ENCODE results near the gene PPFIA2.

Gene PPFIA2

DNA sequence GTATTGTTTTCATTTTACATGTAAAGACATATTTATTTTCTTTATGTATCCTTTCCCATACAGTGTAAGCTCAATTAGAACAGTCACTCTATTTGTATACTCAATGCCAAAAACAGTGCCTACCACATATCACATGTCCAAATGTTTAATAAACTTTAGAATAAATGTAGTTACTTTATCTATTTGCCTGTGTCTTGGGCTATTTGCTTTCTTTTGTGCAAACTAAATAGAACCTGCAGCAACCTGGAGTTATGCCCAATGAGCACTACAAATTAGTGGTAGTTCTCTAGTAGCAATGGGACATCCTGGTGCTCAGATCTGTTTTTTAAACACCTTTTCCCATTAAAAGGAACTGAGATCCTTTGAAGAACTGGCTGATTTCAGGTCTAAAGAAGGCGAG lies 186.7 kb downstream of the PPFIA2 start:
- no peak for TF ChIP-seq ZFP3 (CRISPR knock-in tag; IDR thresholded peaks at IDR 0.05)
- TF ChIP-seq, protein P1, sequence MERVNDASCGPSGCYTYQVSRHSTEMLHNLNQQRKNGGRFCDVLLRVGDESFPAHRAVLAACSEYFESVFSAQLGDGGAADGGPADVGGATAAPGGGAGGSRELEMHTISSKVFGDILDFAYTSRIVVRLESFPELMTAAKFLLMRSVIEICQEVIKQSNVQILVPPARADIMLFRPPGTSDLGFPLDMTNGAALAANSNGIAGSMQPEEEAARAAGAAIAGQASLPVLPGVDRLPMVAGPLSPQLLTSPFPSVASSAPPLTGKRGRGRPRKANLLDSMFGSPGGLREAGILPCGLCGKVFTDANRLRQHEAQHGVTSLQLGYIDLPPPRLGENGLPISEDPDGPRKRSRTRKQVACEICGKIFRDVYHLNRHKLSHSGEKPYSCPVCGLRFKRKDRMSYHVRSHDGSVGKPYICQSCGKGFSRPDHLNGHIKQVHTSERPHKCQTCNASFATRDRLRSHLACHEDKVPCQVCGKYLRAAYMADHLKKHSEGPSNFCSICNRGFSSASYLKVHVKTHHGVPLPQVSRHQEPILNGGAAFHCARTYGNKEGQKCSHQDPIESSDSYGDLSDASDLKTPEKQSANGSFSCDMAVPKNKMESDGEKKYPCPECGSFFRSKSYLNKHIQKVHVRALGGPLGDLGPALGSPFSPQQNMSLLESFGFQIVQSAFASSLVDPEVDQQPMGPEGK (CRISPR knock-in tag; IDR thresholded peaks at IDR 0.05; ENCODE audit: borderline replicate concordance), result no peak
- no peak for TF ChIP-seq GLIS3 (CRISPR knock-in tag; IDR thresholded peaks at IDR 0.05)
- no peak for TF ChIP-seq ISL1 (CRISPR knock-in tag; IDR thresholded peaks at IDR 0.05)
- TF ChIP-seq, protein P2, sequence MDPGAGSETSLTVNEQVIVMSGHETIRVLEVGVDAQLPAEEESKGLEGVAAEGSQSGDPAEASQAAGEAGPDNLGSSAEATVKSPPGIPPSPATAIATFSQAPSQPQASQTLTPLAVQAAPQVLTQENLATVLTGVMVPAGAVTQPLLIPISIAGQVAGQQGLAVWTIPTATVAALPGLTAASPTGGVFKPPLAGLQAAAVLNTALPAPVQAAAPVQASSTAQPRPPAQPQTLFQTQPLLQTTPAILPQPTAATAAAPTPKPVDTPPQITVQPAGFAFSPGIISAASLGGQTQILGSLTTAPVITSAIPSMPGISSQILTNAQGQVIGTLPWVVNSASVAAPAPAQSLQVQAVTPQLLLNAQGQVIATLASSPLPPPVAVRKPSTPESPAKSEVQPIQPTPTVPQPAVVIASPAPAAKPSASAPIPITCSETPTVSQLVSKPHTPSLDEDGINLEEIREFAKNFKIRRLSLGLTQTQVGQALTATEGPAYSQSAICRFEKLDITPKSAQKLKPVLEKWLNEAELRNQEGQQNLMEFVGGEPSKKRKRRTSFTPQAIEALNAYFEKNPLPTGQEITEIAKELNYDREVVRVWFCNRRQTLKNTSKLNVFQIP (CRISPR knock-in tag; IDR thresholded peaks at IDR 0.05; ENCODE audit: borderline replicate concordance, low read depth), result no peak
- no peak for TF ChIP-seq ZFP30 (CRISPR knock-in tag; IDR thresholded peaks at IDR 0.05)
- no peak for TF ChIP-seq BACH2 (CRISPR knock-in tag; IDR thresholded peaks at IDR 0.05; ENCODE audit: borderline replicate concordance)
- no peak for TF ChIP-seq RARB (CRISPR knock-in tag; IDR thresholded peaks at IDR 0.05)
- TF ChIP-seq, protein P3, sequence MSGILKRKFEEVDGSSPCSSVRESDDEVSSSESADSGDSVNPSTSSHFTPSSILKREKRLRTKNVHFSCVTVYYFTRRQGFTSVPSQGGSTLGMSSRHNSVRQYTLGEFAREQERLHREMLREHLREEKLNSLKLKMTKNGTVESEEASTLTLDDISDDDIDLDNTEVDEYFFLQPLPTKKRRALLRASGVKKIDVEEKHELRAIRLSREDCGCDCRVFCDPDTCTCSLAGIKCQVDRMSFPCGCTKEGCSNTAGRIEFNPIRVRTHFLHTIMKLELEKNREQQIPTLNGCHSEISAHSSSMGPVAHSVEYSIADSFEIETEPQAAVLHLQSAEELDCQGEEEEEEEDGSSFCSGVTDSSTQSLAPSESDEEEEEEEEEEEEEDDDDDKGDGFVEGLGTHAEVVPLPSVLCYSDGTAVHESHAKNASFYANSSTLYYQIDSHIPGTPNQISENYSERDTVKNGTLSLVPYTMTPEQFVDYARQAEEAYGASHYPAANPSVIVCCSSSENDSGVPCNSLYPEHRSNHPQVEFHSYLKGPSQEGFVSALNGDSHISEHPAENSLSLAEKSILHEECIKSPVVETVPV (CRISPR knock-in tag; IDR thresholded peaks at IDR 0.05), result no peak
- TF ChIP-seq, protein P4, sequence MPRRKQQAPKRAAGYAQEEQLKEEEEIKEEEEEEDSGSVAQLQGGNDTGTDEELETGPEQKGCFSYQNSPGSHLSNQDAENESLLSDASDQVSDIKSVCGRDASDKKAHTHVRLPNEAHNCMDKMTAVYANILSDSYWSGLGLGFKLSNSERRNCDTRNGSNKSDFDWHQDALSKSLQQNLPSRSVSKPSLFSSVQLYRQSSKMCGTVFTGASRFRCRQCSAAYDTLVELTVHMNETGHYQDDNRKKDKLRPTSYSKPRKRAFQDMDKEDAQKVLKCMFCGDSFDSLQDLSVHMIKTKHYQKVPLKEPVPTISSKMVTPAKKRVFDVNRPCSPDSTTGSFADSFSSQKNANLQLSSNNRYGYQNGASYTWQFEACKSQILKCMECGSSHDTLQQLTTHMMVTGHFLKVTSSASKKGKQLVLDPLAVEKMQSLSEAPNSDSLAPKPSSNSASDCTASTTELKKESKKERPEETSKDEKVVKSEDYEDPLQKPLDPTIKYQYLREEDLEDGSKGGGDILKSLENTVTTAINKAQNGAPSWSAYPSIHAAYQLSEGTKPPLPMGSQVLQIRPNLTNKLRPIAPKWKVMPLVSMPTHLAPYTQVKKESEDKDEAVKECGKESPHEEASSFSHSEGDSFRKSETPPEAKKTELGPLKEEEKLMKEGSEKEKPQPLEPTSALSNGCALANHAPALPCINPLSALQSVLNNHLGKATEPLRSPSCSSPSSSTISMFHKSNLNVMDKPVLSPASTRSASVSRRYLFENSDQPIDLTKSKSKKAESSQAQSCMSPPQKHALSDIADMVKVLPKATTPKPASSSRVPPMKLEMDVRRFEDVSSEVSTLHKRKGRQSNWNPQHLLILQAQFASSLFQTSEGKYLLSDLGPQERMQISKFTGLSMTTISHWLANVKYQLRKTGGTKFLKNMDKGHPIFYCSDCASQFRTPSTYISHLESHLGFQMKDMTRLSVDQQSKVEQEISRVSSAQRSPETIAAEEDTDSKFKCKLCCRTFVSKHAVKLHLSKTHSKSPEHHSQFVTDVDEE (CRISPR knock-in tag; IDR thresholded peaks at IDR 0.05), result no peak
- TF ChIP-seq ESRRG (CRISPR knock-in tag; IDR thresholded peaks at IDR 0.05), result no peak
- TF ChIP-seq, protein P5, sequence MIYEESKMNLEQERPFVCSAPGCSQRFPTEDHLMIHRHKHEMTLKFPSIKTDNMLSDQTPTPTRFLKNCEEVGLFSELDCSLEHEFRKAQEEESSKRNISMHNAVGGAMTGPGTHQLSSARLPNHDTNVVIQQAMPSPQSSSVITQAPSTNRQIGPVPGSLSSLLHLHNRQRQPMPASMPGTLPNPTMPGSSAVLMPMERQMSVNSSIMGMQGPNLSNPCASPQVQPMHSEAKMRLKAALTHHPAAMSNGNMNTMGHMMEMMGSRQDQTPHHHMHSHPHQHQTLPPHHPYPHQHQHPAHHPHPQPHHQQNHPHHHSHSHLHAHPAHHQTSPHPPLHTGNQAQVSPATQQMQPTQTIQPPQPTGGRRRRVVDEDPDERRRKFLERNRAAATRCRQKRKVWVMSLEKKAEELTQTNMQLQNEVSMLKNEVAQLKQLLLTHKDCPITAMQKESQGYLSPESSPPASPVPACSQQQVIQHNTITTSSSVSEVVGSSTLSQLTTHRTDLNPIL (CRISPR knock-in tag; IDR thresholded peaks at IDR 0.05; ENCODE audit: low read depth), result no peak
- no peak for TF ChIP-seq SNAI2 (CRISPR knock-in tag; IDR thresholded peaks at IDR 0.05)
- no peak for TF ChIP-seq TOX (CRISPR knock-in tag; IDR thresholded peaks at IDR 0.05; ENCODE audit: borderline replicate concordance)
- no peak for TF ChIP-seq ZNF8 (CRISPR knock-in tag; IDR thresholded peaks at IDR 0.05)
- no peak for TF ChIP-seq ZNF70 (CRISPR knock-in tag; IDR thresholded peaks at IDR 0.05)
- no peak for TF ChIP-seq OSR1 (CRISPR knock-in tag; IDR thresholded peaks at IDR 0.05)
- TF ChIP-seq TCF4 (CRISPR knock-in tag; IDR thresholded peaks at IDR 0.05; ENCODE audit: borderline replicate concordance), result no peak
- no peak for ATAC-seq

DNA sequence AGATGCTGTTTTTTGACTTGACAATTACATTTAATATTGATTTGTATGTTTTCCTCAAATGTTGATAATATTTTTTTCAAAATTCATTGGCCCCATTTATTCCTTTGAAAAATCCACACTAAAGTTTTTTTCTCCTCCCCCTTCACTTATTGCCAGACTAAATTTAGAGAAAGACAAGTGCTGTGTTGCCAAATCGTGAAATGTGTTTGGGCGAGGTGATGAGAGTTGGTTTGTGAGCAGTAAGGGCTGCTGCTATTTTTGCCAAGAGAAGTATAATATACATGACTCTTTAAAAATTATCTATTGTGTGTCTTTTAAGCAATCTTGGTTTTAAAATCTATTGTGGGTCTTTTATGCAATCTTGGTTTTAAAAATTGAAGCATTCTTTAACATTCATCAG lies 188.9 kb downstream of the PPFIA2 start:
- ATAC-seq, result no peak
- TF ChIP-seq ZFP30 (CRISPR knock-in tag; IDR thresholded peaks at IDR 0.05), result no peak
- no peak for TF ChIP-seq ESRRG (CRISPR knock-in tag; IDR thresholded peaks at IDR 0.05)
- no peak for TF ChIP-seq ZNF565 (CRISPR knock-in tag; conservative IDR thresholded peaks at IDR 0.05; ENCODE audit: low read depth)

DNA sequence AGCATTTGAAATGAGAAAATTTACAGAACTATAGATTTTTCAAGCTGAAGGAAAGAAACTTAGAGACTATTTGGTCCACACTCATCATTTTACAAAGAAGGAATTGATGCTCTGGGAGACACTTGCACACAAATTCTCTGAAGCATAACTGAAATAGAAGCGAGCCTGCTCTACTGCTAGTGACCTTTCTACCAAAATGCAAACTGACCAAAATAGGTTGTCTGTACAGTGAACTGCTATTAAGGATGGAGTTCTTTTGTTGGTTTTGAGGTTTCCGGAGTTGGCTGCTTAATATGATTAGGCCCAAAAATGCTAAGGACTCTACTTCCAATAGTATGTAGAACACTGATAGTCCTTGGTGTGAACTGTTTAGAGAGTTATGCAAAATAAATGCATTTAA lies 194.9 kb downstream of the PPFIA2 start:
- no peak for ATAC-seq
- TF ChIP-seq, protein P4 (CRISPR knock-in tag; IDR thresholded peaks at IDR 0.05), result no peak
- no peak for TF ChIP-seq ZFP30 (CRISPR knock-in tag; IDR thresholded peaks at IDR 0.05)
- TF ChIP-seq SNAI2 (CRISPR knock-in tag; IDR thresholded peaks at IDR 0.05), result no peak
- TF ChIP-seq, protein P5 (CRISPR knock-in tag; IDR thresholded peaks at IDR 0.05; ENCODE audit: low read depth), result no peak
- no peak for TF ChIP-seq ARNTL (CRISPR knock-in tag; IDR thresholded peaks at IDR 0.05; ENCODE audit: borderline replicate concordance, low read depth)
- TF ChIP-seq ZFP3 (CRISPR knock-in tag; IDR thresholded peaks at IDR 0.05), result no peak
- no peak for TF ChIP-seq TOX (CRISPR knock-in tag; IDR thresholded peaks at IDR 0.05; ENCODE audit: borderline replicate concordance)
- TF ChIP-seq ISL1 (CRISPR knock-in tag; IDR thresholded peaks at IDR 0.05), result no peak
- TF ChIP-seq CSDC2 (CRISPR knock-in tag; IDR thresholded peaks at IDR 0.05), result no peak
- TF ChIP-seq TCF4 (CRISPR knock-in tag; IDR thresholded peaks at IDR 0.05; ENCODE audit: borderline replicate concordance), result no peak
